ENCODE data around the gene SLC45A3.
"Not testable (repeated sequence)": the region's sequence is repeated elsewhere in the genome, so short reads cannot be mapped to it uniquely, and the experiment has no call there.

SLC45A3 gene, protein sequence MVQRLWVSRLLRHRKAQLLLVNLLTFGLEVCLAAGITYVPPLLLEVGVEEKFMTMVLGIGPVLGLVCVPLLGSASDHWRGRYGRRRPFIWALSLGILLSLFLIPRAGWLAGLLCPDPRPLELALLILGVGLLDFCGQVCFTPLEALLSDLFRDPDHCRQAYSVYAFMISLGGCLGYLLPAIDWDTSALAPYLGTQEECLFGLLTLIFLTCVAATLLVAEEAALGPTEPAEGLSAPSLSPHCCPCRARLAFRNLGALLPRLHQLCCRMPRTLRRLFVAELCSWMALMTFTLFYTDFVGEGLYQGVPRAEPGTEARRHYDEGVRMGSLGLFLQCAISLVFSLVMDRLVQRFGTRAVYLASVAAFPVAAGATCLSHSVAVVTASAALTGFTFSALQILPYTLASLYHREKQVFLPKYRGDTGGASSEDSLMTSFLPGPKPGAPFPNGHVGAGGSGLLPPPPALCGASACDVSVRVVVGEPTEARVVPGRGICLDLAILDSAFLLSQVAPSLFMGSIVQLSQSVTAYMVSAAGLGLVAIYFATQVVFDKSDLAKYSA

DNA sequence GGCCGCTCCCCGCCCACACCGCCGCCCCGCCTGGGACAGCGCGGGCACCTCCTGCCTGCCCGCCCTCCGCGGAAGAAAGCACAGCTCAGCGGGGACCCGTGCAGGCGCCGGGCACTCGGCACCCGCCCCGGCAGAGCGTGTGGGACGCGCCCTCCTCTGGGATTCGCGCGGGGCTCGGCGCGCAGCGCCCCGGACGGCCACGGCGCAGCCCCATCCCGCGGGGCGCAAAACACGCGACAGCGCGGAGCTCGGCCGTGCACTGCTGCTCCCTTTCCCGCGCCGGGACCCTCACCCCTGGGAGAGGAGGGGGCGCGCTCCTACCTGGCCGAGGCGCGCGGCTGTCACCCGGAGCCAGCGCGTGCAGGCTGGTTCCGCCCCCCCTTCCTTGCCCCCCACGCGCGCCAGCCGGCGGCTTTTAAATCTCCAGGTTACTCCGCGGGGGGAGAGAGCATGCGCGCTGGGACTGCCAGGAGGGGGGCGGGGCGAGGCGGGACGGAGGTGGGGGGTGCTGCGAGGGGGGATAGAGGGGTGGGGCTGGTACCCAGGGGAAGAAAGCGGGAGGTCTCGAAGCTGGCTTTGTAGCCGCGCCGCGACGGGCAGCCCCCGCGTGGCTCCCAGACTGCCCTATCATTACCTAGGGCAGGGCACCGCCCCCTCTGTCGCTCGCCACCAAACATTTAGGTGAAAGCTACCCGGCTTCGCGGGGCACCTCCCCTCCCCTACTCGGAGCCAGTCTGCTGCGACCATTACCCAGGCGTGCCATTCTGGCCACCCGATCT, at the start of gene SLC45A3:
Gene SLC45A3 (minus strand): TSS at position 437 of the 779 bp plus-strand sequence. CDS start 15,853 bp downstream, outside the sequence.
- H3K9me3 ChIP-seq (ENCODE audit: control insufficient read depth in 1 of 2, low read length in 2 of 2), result no peaks in the 10 kb centered on the region
- H3K36me3 ChIP-seq (ENCODE audit: control insufficient read depth in 1 of 2, insufficient read depth in 2 of 2, low read length in 2 of 2), result no peaks in the 10 kb centered on the region
- H3K27ac ChIP-seq (ENCODE audit: low read length), result no peak within 1 kb of the TSS
- H3K4me3 ChIP-seq (ENCODE audit: low read depth in 1 of 2, low read length in 2 of 2), result peak within 1 kb of the TSS; percentile 52 to 74
- peaks cover 0 to 20% of the 10 kb centered on the region in 2 donors for H3K4me1 ChIP-seq (ENCODE audit: control insufficient read depth in 1 of 2, insufficient read depth in 2 of 2, low read length in 2 of 2)
- H3K27me3 ChIP-seq (ENCODE audit: low read depth, low read length), result no peaks in the 10 kb centered on the region

- Histone ChIP-seq H3K36me3 (ENCODE audit: control insufficient read depth in 1 of 2, insufficient read depth in 2 of 2, low read length in 2 of 2) (peaks cover 8 to 26% of the 10 kb centered on the region in 2 donors), H3K4me3 (ENCODE audit: low read depth in 1 of 2, low read length in 2 of 2) (no peak overlapping the region), H3K9me3 (ENCODE audit: control insufficient read depth in 1 of 2, low read length in 2 of 2) (no peaks in the 10 kb centered on the region), H3K27me3 (ENCODE audit: low read depth, low read length) (no peaks in the 10 kb centered on the region), H3K4me1 (ENCODE audit: control insufficient read depth in 1 of 2, insufficient read depth in 2 of 2, low read length in 2 of 2) (no peaks in the 10 kb centered on the region), H3K27ac (ENCODE audit: low read length) (no peak overlapping the region)
Observed at GRCh38 chr1:205726619-205727125, 46.4 kb upstream of the SLC45A3 start.

DNA sequence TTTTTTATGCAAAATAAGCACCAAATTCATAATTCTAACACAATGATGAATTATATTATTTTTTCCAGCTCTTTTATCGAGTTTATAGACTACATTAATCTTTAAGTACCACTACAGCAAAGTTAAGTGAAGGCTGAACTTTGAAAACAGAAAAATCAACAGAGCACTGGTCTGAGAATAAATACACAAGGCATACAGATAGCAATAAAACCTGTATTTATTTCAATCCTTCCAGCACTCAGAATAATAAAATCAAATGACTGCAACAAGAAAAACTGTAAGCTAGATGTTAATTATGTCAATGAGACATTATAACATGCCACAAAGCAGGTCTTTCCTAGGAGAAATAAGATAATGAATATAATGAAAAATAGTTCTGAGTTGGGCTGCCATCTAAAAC, 45.2 kb upstream of the SLC45A3 start:
- Histone ChIP-seq H3K36me3 (ENCODE audit: control insufficient read depth in 1 of 2, insufficient read depth in 2 of 2, low read length in 2 of 2) (peaks cover 11 to 32% of the 10 kb centered on the region in 2 donors), H3K27ac (ENCODE audit: low read length) (no peak overlapping the region), H3K4me3 (ENCODE audit: low read depth in 1 of 2, low read length in 2 of 2) (no peak overlapping the region), H3K4me1 (ENCODE audit: control insufficient read depth in 1 of 2, insufficient read depth in 2 of 2, low read length in 2 of 2) (no peaks in the 10 kb centered on the region), H3K9me3 (ENCODE audit: control insufficient read depth in 1 of 2, low read length in 2 of 2) (no peaks in the 10 kb centered on the region), H3K27me3 (ENCODE audit: low read depth, low read length) (no peaks in the 10 kb centered on the region)

GRCh38 chr1:205720740-205721139, 40.4 kb upstream of the SLC45A3 start:
- H3K36me3 ChIP-seq (ENCODE audit: control insufficient read depth in 1 of 2, insufficient read depth in 2 of 2, low read length in 2 of 2), result peaks cover 40 to 48% of the 10 kb centered on the region in 2 donors
- H3K4me1 ChIP-seq (ENCODE audit: control insufficient read depth in 1 of 2, insufficient read depth in 2 of 2, low read length in 2 of 2); H3K27me3 ChIP-seq (ENCODE audit: low read depth, low read length); H3K27ac ChIP-seq (ENCODE audit: low read length); H3K4me3 ChIP-seq (ENCODE audit: low read depth in 1 of 2, low read length in 2 of 2); H3K9me3 ChIP-seq (ENCODE audit: control insufficient read depth in 1 of 2, low read length in 2 of 2): not testable (repeated sequence)

GRCh38 chr1:205719762-205720161, 39.5 kb upstream of the SLC45A3 start:
- no peaks in the 10 kb centered on the region for H3K9me3 ChIP-seq (ENCODE audit: control insufficient read depth in 1 of 2, low read length in 2 of 2)
- H3K27ac ChIP-seq (ENCODE audit: low read length), result no peak overlapping the region
- peaks cover 40 to 46% of the 10 kb centered on the region in 2 donors for H3K36me3 ChIP-seq (ENCODE audit: control insufficient read depth in 1 of 2, insufficient read depth in 2 of 2, low read length in 2 of 2)
- no peaks in the 10 kb centered on the region for H3K4me1 ChIP-seq (ENCODE audit: control insufficient read depth in 1 of 2, insufficient read depth in 2 of 2, low read length in 2 of 2)
- no peaks in the 10 kb centered on the region for H3K27me3 ChIP-seq (ENCODE audit: low read depth, low read length)
- H3K4me3 ChIP-seq (ENCODE audit: low read depth in 1 of 2, low read length in 2 of 2), result no peak overlapping the region

DNA sequence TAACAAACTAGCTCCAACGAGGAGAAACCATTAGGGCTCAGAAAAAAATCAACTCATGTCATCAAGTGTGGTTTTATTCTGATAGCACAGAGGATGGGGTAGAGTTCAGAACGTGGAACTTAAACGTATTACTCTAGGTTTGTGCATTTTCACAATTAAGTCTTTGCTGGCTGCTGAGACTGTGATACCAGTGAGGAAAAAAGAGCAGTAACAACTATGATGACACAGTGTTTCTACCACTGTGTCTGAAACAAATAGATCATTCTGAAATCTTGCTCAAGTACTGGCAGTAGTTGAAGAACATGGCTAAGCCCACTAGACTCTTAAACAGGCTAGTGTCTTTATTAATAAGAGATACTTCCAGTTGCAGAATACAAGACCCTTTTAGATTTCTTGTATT, 38.7 kb upstream of the SLC45A3 start:
- no peak overlapping the region for H3K27ac ChIP-seq (ENCODE audit: low read length)
- H3K4me1 ChIP-seq (ENCODE audit: control insufficient read depth in 1 of 2, insufficient read depth in 2 of 2, low read length in 2 of 2), result no peaks in the 10 kb centered on the region
- no peaks in the 10 kb centered on the region for H3K27me3 ChIP-seq (ENCODE audit: low read depth, low read length)
- no peak overlapping the region for H3K4me3 ChIP-seq (ENCODE audit: low read depth in 1 of 2, low read length in 2 of 2)
- H3K36me3 ChIP-seq (ENCODE audit: control insufficient read depth in 1 of 2, insufficient read depth in 2 of 2, low read length in 2 of 2), result peaks cover 40 to 43% of the 10 kb centered on the region in 2 donors
- no peaks in the 10 kb centered on the region for H3K9me3 ChIP-seq (ENCODE audit: control insufficient read depth in 1 of 2, low read length in 2 of 2)

GRCh38 chr1:205716371-205717132, 36.2 kb upstream of the SLC45A3 start:
- Histone ChIP-seq H3K4me1 (ENCODE audit: control insufficient read depth in 1 of 2, insufficient read depth in 2 of 2, low read length in 2 of 2) (peaks cover 0 to 8% of the 10 kb centered on the region in 2 donors), H3K27ac (ENCODE audit: low read length) (no peak overlapping the region), H3K9me3 (ENCODE audit: control insufficient read depth in 1 of 2, low read length in 2 of 2) (no peaks in the 10 kb centered on the region), H3K27me3 (ENCODE audit: low read depth, low read length) (no peaks in the 10 kb centered on the region), H3K4me3 (ENCODE audit: low read depth in 1 of 2, low read length in 2 of 2) (no peak overlapping the region), H3K36me3 (ENCODE audit: control insufficient read depth in 1 of 2, insufficient read depth in 2 of 2, low read length in 2 of 2) (peaks cover 40 to 43% of the 10 kb centered on the region in 2 donors)

GRCh38 chr1:205715628-205716027, 35.3 kb upstream of the SLC45A3 start:
- Histone ChIP-seq H3K9me3 (ENCODE audit: control insufficient read depth in 1 of 2, low read length in 2 of 2) (no peaks in the 10 kb centered on the region), H3K4me3 (ENCODE audit: low read depth in 1 of 2, low read length in 2 of 2) (no peak overlapping the region), H3K4me1 (ENCODE audit: control insufficient read depth in 1 of 2, insufficient read depth in 2 of 2, low read length in 2 of 2) (peaks cover 0 to 15% of the 10 kb centered on the region in 2 donors), H3K36me3 (ENCODE audit: control insufficient read depth in 1 of 2, insufficient read depth in 2 of 2, low read length in 2 of 2) (peaks cover 38 to 39% of the 10 kb centered on the region in 2 donors), H3K27ac (ENCODE audit: low read length) (no peak overlapping the region), H3K27me3 (ENCODE audit: low read depth, low read length) (no peaks in the 10 kb centered on the region)

DNA sequence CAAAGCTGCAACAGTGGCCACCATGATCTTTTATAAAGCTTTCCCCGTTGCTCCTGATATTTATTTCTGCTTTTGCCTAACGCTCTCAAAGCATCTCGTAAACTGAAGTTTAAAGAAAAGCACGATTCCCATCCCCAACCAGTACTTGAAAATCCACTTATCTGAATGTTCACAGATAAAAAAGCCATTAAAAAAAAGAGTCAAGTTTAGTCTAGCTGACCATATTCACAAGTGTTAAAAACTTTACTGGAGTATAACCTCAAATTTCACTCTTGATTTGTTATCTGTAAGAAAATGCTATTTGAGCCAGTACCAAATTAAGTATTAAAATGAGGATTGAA, 34.6 kb upstream of the SLC45A3 start:
- Histone ChIP-seq H3K27me3 (ENCODE audit: low read depth, low read length) (no peaks in the 10 kb centered on the region), H3K9me3 (ENCODE audit: control insufficient read depth in 1 of 2, low read length in 2 of 2) (no peaks in the 10 kb centered on the region), H3K4me3 (ENCODE audit: low read depth in 1 of 2, low read length in 2 of 2) (no peak overlapping the region), H3K36me3 (ENCODE audit: control insufficient read depth in 1 of 2, insufficient read depth in 2 of 2, low read length in 2 of 2) (peaks cover 31 to 35% of the 10 kb centered on the region in 2 donors), H3K4me1 (ENCODE audit: control insufficient read depth in 1 of 2, insufficient read depth in 2 of 2, low read length in 2 of 2) (peaks cover 0 to 17% of the 10 kb centered on the region in 2 donors), H3K27ac (ENCODE audit: low read length) (no peak overlapping the region)

DNA sequence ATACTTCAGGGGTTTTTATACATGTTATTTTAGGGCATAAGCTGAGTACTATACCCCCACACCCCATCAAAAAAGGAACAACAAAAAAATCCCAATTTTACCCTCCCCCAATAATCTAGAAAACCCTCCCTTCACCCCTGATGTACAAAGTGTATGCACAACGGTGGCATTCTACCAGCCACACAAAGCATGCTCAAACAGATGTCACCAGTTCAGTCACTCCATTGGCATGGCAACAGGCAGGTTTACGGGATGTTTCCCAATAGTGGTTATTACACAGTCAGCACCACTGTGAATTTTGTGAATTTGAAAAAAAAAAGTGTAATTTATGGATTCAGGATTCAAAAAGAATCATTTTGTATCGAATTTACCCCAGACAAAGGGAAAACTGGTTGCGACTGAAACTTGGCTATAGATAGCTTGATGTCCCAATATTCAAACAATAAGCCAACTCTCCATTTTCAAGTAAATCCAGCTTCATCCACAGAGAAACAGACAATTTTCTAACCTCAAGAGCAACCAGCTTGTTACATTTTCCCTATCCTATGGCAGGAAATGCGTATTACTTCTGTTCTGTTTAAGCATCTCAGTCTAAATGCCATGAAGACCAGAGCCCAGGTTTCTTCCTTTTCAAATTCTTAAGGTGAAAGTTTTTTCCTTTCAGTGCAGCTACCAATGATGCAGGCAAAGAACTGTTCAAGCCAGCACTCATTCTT, 34.0 kb upstream of the SLC45A3 start:
- Histone ChIP-seq H3K9me3 (ENCODE audit: control insufficient read depth in 1 of 2, low read length in 2 of 2) (no peaks in the 10 kb centered on the region), H3K36me3 (ENCODE audit: control insufficient read depth in 1 of 2, insufficient read depth in 2 of 2, low read length in 2 of 2) (peaks cover 25 to 29% of the 10 kb centered on the region in 2 donors), H3K27me3 (ENCODE audit: low read depth, low read length) (no peaks in the 10 kb centered on the region), H3K4me1 (ENCODE audit: control insufficient read depth in 1 of 2, insufficient read depth in 2 of 2, low read length in 2 of 2) (peaks cover 0 to 17% of the 10 kb centered on the region in 2 donors), H3K4me3 (ENCODE audit: low read depth in 1 of 2, low read length in 2 of 2) (no peak overlapping the region), H3K27ac (ENCODE audit: low read length) (no peak overlapping the region)
